ENCODE data around the gene RRP12.
A peak's percentile ranks its signal among the peaks of the same experiment; 100 is the strongest.

RRP12 gene

GRCh38 chr10:97334370-97335175 lies 66.6 kb downstream of the RRP12 start, which contains the start of gene FRAT2:
Gene FRAT2 (minus strand): TSS chr10:97334729. CDS start chr10:97334572, 157 bp downstream.
- Histone ChIP-seq H3K27me3 (ENCODE audit: control insufficient read depth, insufficient read depth, low read length) (no peaks in the 10 kb centered on the region), H3K9ac (ENCODE audit: low read depth, low read length) (peak within 1 kb of the TSS; percentile 97), H3K4me3 (ENCODE audit: low read depth, low read length) (peak within 1 kb of the TSS; percentile 93), H3K36me3 (ENCODE audit: control insufficient read depth, insufficient read depth, low read length) (peaks cover 20% of the 10 kb centered on the region), H3K9me3 (ENCODE audit: control insufficient read depth, insufficient read depth, low read length) (no peaks in the 10 kb centered on the region), H3K4me1 (ENCODE audit: control insufficient read depth, insufficient read depth, low read length) (peaks cover 34% of the 10 kb centered on the region), H3K27ac (ENCODE audit: low read depth, low read length) (peak within 1 kb of the TSS; percentile 95)

- peaks cover 27% of the 10 kb centered on the region for H3K36me3 ChIP-seq (ENCODE audit: control insufficient read depth, insufficient read depth, low read length)
- no peaks in the 10 kb centered on the region for H3K27me3 ChIP-seq (ENCODE audit: control insufficient read depth, insufficient read depth, low read length)
- H3K4me1 ChIP-seq (ENCODE audit: control insufficient read depth, insufficient read depth, low read length) = peaks cover 40% of the 10 kb centered on the region
- peak overlapping the region; percentile 93 for H3K4me3 ChIP-seq (ENCODE audit: low read depth, low read length)
- no peaks in the 10 kb centered on the region for H3K9me3 ChIP-seq (ENCODE audit: control insufficient read depth, insufficient read depth, low read length)
- H3K9ac ChIP-seq (ENCODE audit: low read depth, low read length) = peak overlapping the region; percentile 97
- peak overlapping the region; percentile 95 for H3K27ac ChIP-seq (ENCODE audit: low read depth, low read length)
Observed at GRCh38 chr10:97333601-97334369, 67.4 kb downstream of the RRP12 start.

- peak overlapping the region; percentile 97 for H3K9ac ChIP-seq (ENCODE audit: low read depth, low read length)
- peaks cover 32% of the 10 kb centered on the region for H3K36me3 ChIP-seq (ENCODE audit: control insufficient read depth, insufficient read depth, low read length)
- peak overlapping the region; percentile 75 for H3K27ac ChIP-seq (ENCODE audit: low read depth, low read length)
- peaks cover 42% of the 10 kb centered on the region for H3K4me1 ChIP-seq (ENCODE audit: control insufficient read depth, insufficient read depth, low read length)
- H3K27me3 ChIP-seq (ENCODE audit: control insufficient read depth, insufficient read depth, low read length) = no peaks in the 10 kb centered on the region
- no peaks in the 10 kb centered on the region for H3K9me3 ChIP-seq (ENCODE audit: control insufficient read depth, insufficient read depth, low read length)
- H3K4me3 ChIP-seq (ENCODE audit: low read depth, low read length) = peak overlapping the region; percentile 93
Observed at GRCh38 chr10:97333351-97333600, 67.9 kb downstream of the RRP12 start.

GRCh38 chr10:97332591-97333350 lies 68.4 kb downstream of the RRP12 start:
- H3K4me1 ChIP-seq (ENCODE audit: control insufficient read depth, insufficient read depth, low read length) = peaks cover 41% of the 10 kb centered on the region
- H3K9ac ChIP-seq (ENCODE audit: low read depth, low read length) = peak overlapping the region; percentile 97
- H3K27ac ChIP-seq (ENCODE audit: low read depth, low read length) = peak overlapping the region; percentile 75
- peak overlapping the region; percentile 93 for H3K4me3 ChIP-seq (ENCODE audit: low read depth, low read length)
- no peaks in the 10 kb centered on the region for H3K27me3 ChIP-seq (ENCODE audit: control insufficient read depth, insufficient read depth, low read length)
- H3K36me3 ChIP-seq (ENCODE audit: control insufficient read depth, insufficient read depth, low read length) = peaks cover 32% of the 10 kb centered on the region
- H3K9me3 ChIP-seq (ENCODE audit: control insufficient read depth, insufficient read depth, low read length) = no peaks in the 10 kb centered on the region

- H3K4me3 ChIP-seq (ENCODE audit: low read depth, low read length) = peak overlapping the region; percentile 93
- peaks cover 42% of the 10 kb centered on the region for H3K4me1 ChIP-seq (ENCODE audit: control insufficient read depth, insufficient read depth, low read length)
- H3K36me3 ChIP-seq (ENCODE audit: control insufficient read depth, insufficient read depth, low read length) = peaks cover 32% of the 10 kb centered on the region
- H3K9ac ChIP-seq (ENCODE audit: low read depth, low read length) = no peak overlapping the region
- no peaks in the 10 kb centered on the region for H3K27me3 ChIP-seq (ENCODE audit: control insufficient read depth, insufficient read depth, low read length)
- H3K27ac ChIP-seq (ENCODE audit: low read depth, low read length) = no peak overlapping the region
- H3K9me3 ChIP-seq (ENCODE audit: control insufficient read depth, insufficient read depth, low read length) = no peaks in the 10 kb centered on the region
Observed at GRCh38 chr10:97331153-97331703, 69.9 kb downstream of the RRP12 start.

- H3K9me3 ChIP-seq (ENCODE audit: control insufficient read depth, insufficient read depth, low read length) = no peaks in the 10 kb centered on the region
- peaks cover 46% of the 10 kb centered on the region for H3K4me1 ChIP-seq (ENCODE audit: control insufficient read depth, insufficient read depth, low read length)
- H3K27ac ChIP-seq (ENCODE audit: low read depth, low read length) = no peak overlapping the region
- peaks cover 32% of the 10 kb centered on the region for H3K36me3 ChIP-seq (ENCODE audit: control insufficient read depth, insufficient read depth, low read length)
- no peak overlapping the region for H3K9ac ChIP-seq (ENCODE audit: low read depth, low read length)
- no peaks in the 10 kb centered on the region for H3K27me3 ChIP-seq (ENCODE audit: control insufficient read depth, insufficient read depth, low read length)
- H3K4me3 ChIP-seq (ENCODE audit: low read depth, low read length) = 0 out of 2 replicates have a peak overlapping the region, but pooled peaks have one; percentile 14
Observed at GRCh38 chr10:97329766-97330165, 71.4 kb downstream of the RRP12 start.

GRCh38 chr10:97328646-97329453 lies 72.3 kb downstream of the RRP12 start:
- H3K27ac ChIP-seq (ENCODE audit: low read depth, low read length) = peak overlapping the region; percentile 42
- no peaks in the 10 kb centered on the region for H3K9me3 ChIP-seq (ENCODE audit: control insufficient read depth, insufficient read depth, low read length)
- H3K27me3 ChIP-seq (ENCODE audit: control insufficient read depth, insufficient read depth, low read length) = no peaks in the 10 kb centered on the region
- no peak overlapping the region for H3K9ac ChIP-seq (ENCODE audit: low read depth, low read length)
- no peak overlapping the region for H3K4me3 ChIP-seq (ENCODE audit: low read depth, low read length)
- peaks cover 32% of the 10 kb centered on the region for H3K36me3 ChIP-seq (ENCODE audit: control insufficient read depth, insufficient read depth, low read length)
- H3K4me1 ChIP-seq (ENCODE audit: control insufficient read depth, insufficient read depth, low read length) = peaks cover 46% of the 10 kb centered on the region

- H3K27ac ChIP-seq (ENCODE audit: low read depth, low read length) = peak overlapping the region; percentile 69
- no peak overlapping the region for H3K9ac ChIP-seq (ENCODE audit: low read depth, low read length)
- H3K27me3 ChIP-seq (ENCODE audit: control insufficient read depth, insufficient read depth, low read length) = no peaks in the 10 kb centered on the region
- no peaks in the 10 kb centered on the region for H3K9me3 ChIP-seq (ENCODE audit: control insufficient read depth, insufficient read depth, low read length)
- peaks cover 30% of the 10 kb centered on the region for H3K36me3 ChIP-seq (ENCODE audit: control insufficient read depth, insufficient read depth, low read length)
- peaks cover 46% of the 10 kb centered on the region for H3K4me1 ChIP-seq (ENCODE audit: control insufficient read depth, insufficient read depth, low read length)
- H3K4me3 ChIP-seq (ENCODE audit: low read depth, low read length) = no peak overlapping the region
Observed at GRCh38 chr10:97327348-97328294, 73.5 kb downstream of the RRP12 start.

GRCh38 chr10:97325754-97326153 lies 75.4 kb downstream of the RRP12 start:
- Histone ChIP-seq H3K36me3 (ENCODE audit: control insufficient read depth, insufficient read depth, low read length) (peaks cover 19% of the 10 kb centered on the region), H3K27me3 (ENCODE audit: control insufficient read depth, insufficient read depth, low read length) (peaks cover 17% of the 10 kb centered on the region), H3K9me3 (ENCODE audit: control insufficient read depth, insufficient read depth, low read length) (no peaks in the 10 kb centered on the region), H3K4me1 (ENCODE audit: control insufficient read depth, insufficient read depth, low read length) (peaks cover 47% of the 10 kb centered on the region), H3K27ac (ENCODE audit: low read depth, low read length) (no peak overlapping the region), H3K9ac (ENCODE audit: low read depth, low read length) (no peak overlapping the region), H3K4me3 (ENCODE audit: low read depth, low read length) (no peak overlapping the region)
